HCT116 (cell line): Measurements from ENCODE around the gene OR11H1.
"Not testable (repeated sequence)": the region's sequence is repeated elsewhere in the genome, so short reads cannot be mapped to it uniquely, and the experiment has no call there.

Source experiments
- CBX3 ChIP-seq: IDR thresholded peaks from 2 replicates; pipeline ENCODE4 v1.6.1; 2012; ENCODE audit warnings: low read depth
- CEBPB ChIP-seq: IDR thresholded peaks from 2 replicates; pipeline ENCODE4 v1.6.1; 2012; ENCODE audit warnings: low read depth
- CTCF ChIP-seq, 3 experiments: fragments of 200-600 bp in 1 of 3; sonication (generic) in 1 of 3; IDR thresholded peaks in 2 of 3; conservative IDR thresholded peaks in 1 of 3; 2 replicates each; pipeline ENCODE4 v1.5.1; 2012 to 2017; ENCODE audit warnings: low read depth in 2 of 3, low read length in 2 of 3, antibody characterized with exemption in 1 of 3, borderline replicate concordance in 1 of 3, control low read depth in 1 of 3, mild to moderate bottlenecking in 1 of 3, mixed read lengths in 1 of 3, mixed run types in 1 of 3, moderate library complexity in 1 of 3; ENCODE audit not compliant: insufficient read depth in 1 of 3
- EZH2phosphoT487 ChIP-seq: fragments of 200-600 bp; IDR thresholded peaks from 2 replicates; pipeline ENCODE4 v1.6.1; 2018; ENCODE audit warnings: antibody characterized with exemption, borderline replicate concordance
- MAX ChIP-seq: IDR thresholded peaks from 2 replicates; pipeline ENCODE4 v1.6.1; 2012
- POLR2A ChIP-seq: IDR thresholded peaks from 2 replicates; pipeline ENCODE4 v1.7.0; 2011; ENCODE audit warnings: borderline replicate concordance; ENCODE audit not compliant: insufficient read depth, insufficient read length; ENCODE audit errors: extremely low read depth
- POLR2AphosphoS5 ChIP-seq: IDR thresholded peaks from 2 replicates; pipeline ENCODE4 v1.6.1; 2011; ENCODE audit warnings: mild to moderate bottlenecking, low read depth, low read length, moderate library complexity
- RAD21 ChIP-seq: IDR thresholded peaks from 2 replicates; pipeline ENCODE4 v1.6.1; 2012; ENCODE audit warnings: low read depth, mild to moderate bottlenecking
- SIN3A ChIP-seq: IDR thresholded peaks from 2 replicates; pipeline ENCODE4 v1.6.1; 2012; ENCODE audit warnings: low read depth
- SP1 ChIP-seq: IDR thresholded peaks from 2 replicates; pipeline ENCODE4 v1.6.1; 2012; ENCODE audit warnings: low read depth
- YY1 ChIP-seq: IDR thresholded peaks from 2 replicates; pipeline ENCODE4 v1.6.1; 2011; ENCODE audit warnings: low read length, low read depth, moderate library complexity, mild to moderate bottlenecking; ENCODE audit not compliant: insufficient replicate concordance; ENCODE audit errors: extremely low read depth
- ZBTB33 ChIP-seq: IDR thresholded peaks from 2 replicates; pipeline ENCODE4 v1.6.1; 2011; ENCODE audit warnings: mild to moderate bottlenecking, low read length, moderate library complexity; ENCODE audit not compliant: insufficient replicate concordance; ENCODE audit errors: extremely low read depth

GRCh38 chr22:15553767-15554166 is 25.8 kb downstream of the OR11H1 start:
- not testable (repeated sequence) for TF ChIP-seq CTCF (IDR thresholded peaks at IDR 0.05 in 2 of 3, conservative IDR thresholded peaks at IDR 0.05 in 1 of 3; ENCODE audit: borderline replicate concordance in 1 of 3, insufficient read depth in 1 of 3, low read depth in 2 of 3, low read length in 2 of 3); POLR2A; POLR2AphosphoS5; CEBPB; ZBTB33; RAD21; SP1; SIN3A; YY1; EZH2phosphoT487; MAX; CBX3
